IPS-18c (cell line): ENCODE data around the gene PRKG1.

ENCODE experiments used
- H3K4me3 ChIP-seq: 2 replicates; pipeline ENCODE4 v1.7.0; 2013; ENCODE audit warnings: low read depth, mild to moderate bottlenecking, low read length, moderate library complexity; ENCODE audit not compliant: insufficient read depth
- H3K9me3 ChIP-seq: one replicate; pipeline ENCODE4 v1.6.1; 2013; ENCODE audit warnings: mild to moderate bottlenecking, low read length, moderate library complexity; ENCODE audit not compliant: control insufficient read depth, insufficient read depth

Gene PRKG1

GRCh38 chr10:51860257-51860656 is 786.0 kb downstream of the PRKG1 start:
- no peak overlapping the region for H3K4me3 ChIP-seq
- H3K9me3 ChIP-seq: no peaks in the 10 kb centered on the region

GRCh38 chr10:51861051-51861450 is 786.8 kb downstream of the PRKG1 start:
- Histone ChIP-seq H3K4me3 (no peak overlapping the region), H3K9me3 (no peaks in the 10 kb centered on the region)

DNA sequence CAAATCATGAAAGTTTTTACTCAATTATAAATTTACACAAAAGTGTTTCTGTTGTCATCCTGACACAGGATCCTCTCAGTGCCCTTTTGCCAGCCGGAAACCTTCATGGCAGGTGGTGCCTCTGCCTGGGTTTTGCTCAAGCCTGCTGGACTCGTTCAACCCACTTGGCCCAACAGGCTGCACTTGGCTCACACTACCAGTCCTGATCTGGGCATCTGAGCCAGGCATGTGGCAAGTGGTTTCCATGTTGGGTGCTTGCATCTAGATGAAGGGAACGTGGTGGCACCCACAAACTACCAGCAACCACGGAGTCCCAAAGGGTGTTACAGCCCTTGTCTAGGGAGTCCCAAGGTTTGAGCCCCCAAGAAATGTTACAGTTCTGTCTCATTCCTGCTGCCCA is 787.4 kb downstream of the PRKG1 start:
- Histone ChIP-seq H3K9me3 (no peaks in the 10 kb centered on the region), H3K4me3 (no peak overlapping the region)

DNA sequence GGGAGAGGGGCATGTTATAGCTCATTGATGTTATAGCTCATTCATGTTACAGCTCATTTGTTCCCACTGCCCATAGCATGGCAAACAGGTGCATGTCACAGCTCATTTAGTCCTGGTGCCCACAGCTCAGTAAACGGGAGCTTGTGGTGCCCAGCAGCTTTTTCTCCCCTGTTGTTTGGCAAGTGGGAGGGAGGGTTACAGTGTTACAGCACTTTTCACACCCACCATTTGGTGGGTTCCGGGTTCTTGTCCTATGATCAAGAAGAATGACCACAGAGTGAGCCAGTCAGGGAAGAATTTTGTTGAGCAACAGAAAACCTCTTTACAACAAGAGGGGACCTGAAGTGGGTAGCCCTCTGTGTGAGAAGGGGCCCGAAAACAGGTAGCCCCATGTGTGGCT is 787.9 kb downstream of the PRKG1 start:
- H3K9me3 ChIP-seq: no peaks in the 10 kb centered on the region

DNA sequence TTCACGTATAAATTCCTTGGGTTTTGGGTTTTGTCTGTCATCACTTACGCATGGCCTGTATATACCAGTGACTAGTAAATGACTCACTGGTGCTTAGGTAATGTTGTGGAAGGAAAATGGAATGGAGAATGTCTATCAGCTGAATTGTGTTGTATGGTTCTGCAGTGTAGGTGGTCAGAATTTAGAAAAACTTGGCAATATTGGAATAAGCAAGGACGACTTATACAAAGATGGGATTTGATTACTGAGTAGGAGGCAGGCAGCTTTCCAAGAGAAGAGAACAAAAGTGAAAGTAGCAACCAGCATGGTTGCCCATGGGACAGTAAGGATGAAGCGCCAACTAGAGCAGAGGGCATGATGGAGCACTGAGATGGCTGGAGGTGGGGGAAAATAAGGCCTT is 793.7 kb downstream of the PRKG1 start:
- Histone ChIP-seq H3K9me3 (no peaks in the 10 kb centered on the region), H3K4me3 (no peak overlapping the region)

More for the DNA sequence above, 787.9 kb downstream of the PRKG1 start:
- no peak overlapping the region for H3K4me3 ChIP-seq

DNA sequence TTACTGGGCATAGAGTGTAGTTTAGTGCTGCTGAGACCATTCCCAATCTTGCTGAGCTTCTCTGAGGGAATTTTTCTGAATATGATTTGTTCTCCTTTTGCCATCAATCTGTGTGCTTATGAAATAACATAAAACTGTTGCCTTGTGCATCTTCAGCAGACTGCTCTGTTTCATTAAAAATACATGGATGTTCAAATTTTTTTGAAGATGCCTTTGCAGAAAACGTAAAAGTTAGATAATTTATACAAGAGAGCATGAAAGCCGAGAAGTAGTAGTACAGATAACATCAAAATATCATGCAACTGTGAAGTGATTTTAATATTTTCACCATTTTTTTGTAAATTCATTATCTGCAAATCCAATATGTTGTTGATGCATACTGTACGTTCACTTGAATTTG is 799.8 kb downstream of the PRKG1 start:
- Histone ChIP-seq H3K9me3 (no peaks in the 10 kb centered on the region), H3K4me3 (no peak overlapping the region)

DNA sequence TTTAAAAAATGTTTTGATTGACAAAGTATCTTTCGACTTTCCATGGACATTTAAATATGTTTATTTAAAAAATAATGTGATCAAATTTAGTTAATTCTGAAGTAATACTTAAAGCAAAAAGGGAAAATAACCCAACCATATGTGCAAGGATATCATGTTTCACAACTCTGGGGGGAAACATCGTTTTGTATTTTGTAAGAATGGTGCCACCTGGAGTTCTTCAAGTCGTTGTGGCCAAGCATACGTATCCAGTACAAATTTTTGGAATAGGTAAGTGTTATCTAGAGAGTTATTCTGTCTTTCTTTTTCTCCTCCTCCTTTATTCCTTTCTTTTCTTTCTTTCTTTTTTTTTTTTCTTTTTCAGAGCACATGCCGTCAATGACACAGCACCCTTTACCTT is 801.3 kb downstream of the PRKG1 start:
- Histone ChIP-seq H3K4me3 (no peak overlapping the region), H3K9me3 (no peaks in the 10 kb centered on the region)

DNA sequence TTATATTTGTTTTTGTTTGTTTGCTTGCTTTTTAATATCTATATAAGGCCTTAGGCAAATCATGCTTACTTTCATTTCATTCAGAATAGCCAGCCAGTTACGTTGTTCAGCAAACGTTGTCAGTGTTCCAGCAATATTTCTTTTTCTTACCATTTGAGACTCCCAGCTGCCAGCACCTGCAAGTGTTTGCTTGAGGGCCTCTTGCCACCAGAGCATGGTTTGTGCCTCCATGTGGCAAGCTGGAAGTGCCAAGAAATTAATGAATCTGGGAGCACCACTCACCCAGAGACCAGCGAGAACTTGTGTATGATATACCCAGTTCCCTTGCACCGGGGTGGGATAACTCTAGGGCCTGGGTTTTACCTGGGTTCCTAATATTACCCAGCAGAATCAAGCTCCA is 802.2 kb downstream of the PRKG1 start:
- Histone ChIP-seq H3K4me3 (no peak overlapping the region), H3K9me3 (no peaks in the 10 kb centered on the region)

DNA sequence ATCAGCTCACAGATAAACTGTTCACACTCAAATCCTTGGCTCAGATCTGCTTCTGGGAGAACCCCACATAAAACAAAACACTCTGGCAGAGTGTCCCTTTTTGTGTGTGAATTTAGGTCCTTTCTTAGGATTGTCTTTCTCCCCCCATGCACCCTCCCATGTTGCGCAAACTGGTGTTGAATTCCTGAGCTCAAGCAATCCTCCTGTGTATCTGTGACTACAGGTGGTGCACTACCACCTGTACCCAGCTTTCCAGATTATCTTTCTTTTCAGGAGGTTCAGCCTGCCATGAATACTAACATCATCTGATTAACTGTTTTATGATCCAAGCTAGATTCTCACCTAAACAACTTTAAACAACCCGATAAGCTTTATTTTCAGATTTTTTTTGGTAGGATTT is 802.7 kb downstream of the PRKG1 start:
- Histone ChIP-seq H3K4me3 (no peak overlapping the region), H3K9me3 (no peaks in the 10 kb centered on the region)

GRCh38 chr10:51877636-51878035 is 803.3 kb downstream of the PRKG1 start:
- H3K4me3 ChIP-seq: no peak overlapping the region
- H3K9me3 ChIP-seq: no peaks in the 10 kb centered on the region

- no peak overlapping the region for H3K4me3 ChIP-seq
- no peaks in the 10 kb centered on the region for H3K9me3 ChIP-seq
These were observed 804.4 kb downstream of the PRKG1 start for GRCh38 chr10:51878695-51879094.

DNA sequence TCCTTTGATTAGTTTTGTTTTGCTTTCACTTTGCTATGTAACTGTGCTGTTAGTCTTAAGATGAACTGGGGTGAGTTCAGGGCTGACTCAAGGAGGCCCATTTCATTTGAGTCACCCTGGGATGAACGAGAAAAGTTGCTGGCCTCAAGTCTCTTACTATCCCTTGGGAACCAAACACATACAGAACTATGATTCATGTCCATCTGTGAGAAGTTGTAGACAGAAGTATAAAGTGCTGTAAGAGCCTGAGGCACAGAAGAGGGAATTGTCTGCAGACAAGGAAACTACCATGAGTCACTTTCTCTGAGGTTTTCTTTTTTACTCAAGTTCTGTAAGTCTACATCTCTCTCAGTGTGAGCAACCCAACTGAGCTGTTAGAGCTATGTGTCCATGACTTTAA is 805.0 kb downstream of the PRKG1 start:
- no peak overlapping the region for H3K4me3 ChIP-seq
- no peaks in the 10 kb centered on the region for H3K9me3 ChIP-seq

DNA sequence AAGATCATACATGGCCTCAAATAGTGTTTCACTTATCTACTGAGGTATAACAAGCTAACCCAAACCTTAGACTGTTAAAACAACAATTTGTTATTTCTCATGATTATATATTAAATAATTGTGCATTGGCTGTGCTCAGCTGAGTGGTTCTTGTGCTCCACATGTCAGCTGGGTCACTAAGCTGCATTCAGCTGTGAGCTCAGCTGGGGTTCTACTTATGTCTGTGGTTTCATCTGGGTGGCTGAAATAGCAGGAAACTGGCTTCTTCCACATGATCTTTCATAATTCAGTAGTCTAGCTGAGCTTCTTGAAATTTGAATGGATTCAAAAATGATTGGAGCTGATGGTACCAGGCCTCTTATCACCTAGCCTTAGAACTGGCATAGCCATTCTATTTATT is 806.9 kb downstream of the PRKG1 start:
- H3K4me3 ChIP-seq: no peak overlapping the region
- no peaks in the 10 kb centered on the region for H3K9me3 ChIP-seq

DNA sequence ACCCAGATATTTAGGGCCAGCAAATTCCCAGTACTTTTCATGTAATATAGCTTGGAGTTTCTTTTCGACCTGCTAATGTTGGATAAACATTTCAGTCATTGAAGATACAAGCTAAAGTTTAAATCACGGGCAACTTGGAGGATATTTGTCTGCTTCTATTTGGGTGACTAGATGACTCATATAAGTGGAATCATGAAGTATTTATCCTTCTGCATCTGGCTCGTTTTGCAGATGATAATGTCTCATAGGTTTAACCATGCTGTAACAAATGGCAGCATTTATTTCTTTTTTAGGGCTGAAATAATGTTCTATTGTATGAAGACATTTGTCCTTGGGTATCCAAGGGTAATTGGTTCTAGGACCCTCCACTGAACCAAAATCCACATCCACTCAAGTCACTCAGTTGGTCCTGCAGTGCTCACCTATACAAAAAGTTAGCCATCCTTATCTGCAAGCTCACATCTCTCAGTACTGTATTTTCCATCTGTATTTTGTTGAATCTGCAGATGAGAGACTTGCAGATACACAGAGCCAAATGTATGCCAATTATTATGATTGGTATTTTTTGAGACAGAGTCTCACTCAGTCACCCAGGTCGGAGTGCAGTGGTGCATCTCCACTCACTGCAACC is 812.3 kb downstream of the PRKG1 start:
- Histone ChIP-seq H3K9me3 (no peaks in the 10 kb centered on the region), H3K4me3 (no peak overlapping the region)

GRCh38 chr10:51888263-51888662 is 814.0 kb downstream of the PRKG1 start:
- Histone ChIP-seq H3K4me3 (no peak overlapping the region), H3K9me3 (no peaks in the 10 kb centered on the region)

GRCh38 chr10:51892313-51892712 is 818.0 kb downstream of the PRKG1 start:
- Histone ChIP-seq H3K9me3 (no peaks in the 10 kb centered on the region), H3K4me3 (no peak overlapping the region)

DNA sequence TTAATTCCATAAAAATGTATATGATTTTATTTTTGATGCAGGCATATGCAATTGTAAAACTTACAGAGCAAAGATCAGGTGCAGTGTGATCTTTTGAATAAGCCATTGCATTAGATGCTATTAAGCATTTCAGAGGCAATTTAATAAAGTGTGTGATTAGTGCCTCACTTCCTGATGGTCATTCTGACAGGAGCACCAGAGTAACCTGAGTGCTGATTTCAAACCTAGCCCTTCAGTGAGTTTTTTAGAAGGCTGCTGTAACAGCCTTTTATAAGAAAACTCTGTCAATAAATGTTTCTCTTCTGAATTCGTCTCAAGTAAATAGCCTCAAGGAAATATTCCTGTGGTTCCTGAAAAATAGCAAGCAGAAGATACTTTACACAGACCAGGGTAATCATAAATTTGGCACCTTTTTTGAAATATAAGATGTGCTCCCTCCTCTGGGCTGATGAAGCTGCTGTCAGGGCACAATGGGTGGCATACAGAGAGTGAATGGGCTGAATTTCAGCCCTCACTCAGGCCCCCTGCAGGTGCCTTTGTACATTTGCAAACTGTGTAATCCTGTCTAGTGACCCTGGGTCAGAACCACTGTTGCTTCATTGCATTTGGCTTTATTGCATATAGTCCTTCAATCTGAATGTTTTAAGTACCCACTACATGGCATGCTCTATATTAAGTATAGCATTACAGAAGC is 818.8 kb downstream of the PRKG1 start:
- H3K4me3 ChIP-seq: no peak overlapping the region
- H3K9me3 ChIP-seq: no peaks in the 10 kb centered on the region

GRCh38 chr10:51894771-51895578 is 820.7 kb downstream of the PRKG1 start:
- Histone ChIP-seq H3K9me3 (no peaks in the 10 kb centered on the region), H3K4me3 (no peak overlapping the region)
